SK-N-MC (cell line): Measurements from ENCODE around the gene RASAL1.

Experiments used
- EZH2 ChIP-seq: fragments of 200-600 bp; sonication (generic); IDR thresholded peaks from one replicate; pipeline ENCODE4 v1.6.1; 2017; ENCODE audit warnings: antibody characterized with exemption
- FOXP2 ChIP-seq: optimal IDR thresholded peaks from 2 replicates; pipeline ENCODE3; 2011; ENCODE audit warnings: mild to moderate bottlenecking, moderate library complexity; ENCODE audit not compliant: insufficient read depth; ENCODE audit errors: extremely low read length, control extremely low read depth
- POLR2AphosphoS5 ChIP-seq: IDR thresholded peaks from 2 replicates; pipeline ENCODE4 v1.6.1; 2012; ENCODE audit warnings: mild to moderate bottlenecking, low read depth, low read length, borderline replicate concordance

DNA sequence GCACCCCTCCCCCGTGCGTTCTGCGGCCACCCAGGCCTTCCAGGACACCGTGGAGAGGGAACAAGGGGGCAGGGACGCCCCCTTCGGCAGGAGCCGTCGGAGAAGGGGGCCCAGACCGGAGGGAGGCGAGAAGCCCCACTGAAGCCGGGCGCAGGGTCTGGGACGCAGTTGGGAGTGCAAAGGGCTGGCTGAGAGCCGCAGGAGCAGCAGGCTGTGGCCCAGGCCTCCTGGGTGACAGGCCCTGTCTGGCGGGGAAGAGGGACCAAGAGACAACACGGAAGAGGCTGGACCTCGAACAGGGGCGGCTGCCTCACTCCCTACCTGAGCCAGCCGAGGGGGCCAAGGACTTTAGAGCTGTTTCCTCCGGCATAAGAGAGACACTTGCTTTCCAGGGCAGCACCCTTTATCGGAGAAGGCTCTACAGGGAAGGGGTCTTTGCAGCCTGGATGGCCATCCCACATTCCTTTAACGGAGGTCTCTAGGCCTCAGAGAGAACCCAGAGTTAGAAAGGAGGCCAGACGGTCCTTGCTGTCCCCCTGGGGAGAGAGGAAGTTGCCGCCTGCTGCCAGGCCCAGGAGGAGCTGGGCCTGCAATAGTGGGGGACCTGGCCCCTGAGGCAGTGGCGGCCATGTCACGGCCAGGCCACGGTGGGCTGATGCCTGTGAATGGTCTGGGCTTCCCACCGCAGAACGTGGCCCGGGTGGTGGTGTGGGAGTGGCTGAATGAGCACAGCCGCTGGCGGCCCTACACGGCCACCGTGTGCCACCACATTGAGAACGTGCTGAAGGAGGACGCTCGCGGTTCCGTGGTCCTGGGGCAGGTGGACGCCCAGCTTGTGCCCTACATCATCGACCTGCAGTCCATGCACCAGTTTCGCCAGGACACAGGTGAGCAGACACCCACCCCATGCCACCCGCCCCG is 77.7 kb downstream of the RASAL1 start:
- TF ChIP-seq POLR2AphosphoS5 (no peak), EZH2 (no peak), FOXP2 (no peak)
